Chondrocyte (in vitro differentiated cells): ENCODE measurements around the gene SMARCB1. TPM values are rescaled to one million over a fixed set of nuclear protein-coding genes. Genes with fewer than 3 reads are reported as not detected.

ENCODE experiments used
- DNase-seq: peaks from one replicate; pipeline ENCODE4 v3.0.0; 2021; ENCODE audit warnings: mixed read lengths, low spot score
- H3K27ac Mint-ChIP-seq: one replicate; pipeline ENCODE4 v1.8.0; 2021; ENCODE audit warnings: mild to moderate bottlenecking, moderate library complexity, mixed read lengths; ENCODE audit not compliant: unreplicated experiment
- H3K27me3 Mint-ChIP-seq: 2 replicates; pipeline ENCODE4 v1.8.0; 2021; ENCODE audit warnings: low read depth, mixed read lengths
- H3K36me3 Mint-ChIP-seq: 2 replicates; pipeline ENCODE4 v1.8.0; 2021; ENCODE audit warnings: low read depth, mixed read lengths
- H3K4me1 Mint-ChIP-seq: 2 replicates; pipeline ENCODE4 v1.8.0; 2021; ENCODE audit warnings: low read depth, mild to moderate bottlenecking, mixed read lengths
- H3K4me3 Mint-ChIP-seq: one replicate; pipeline ENCODE4 v1.8.0; 2021; ENCODE audit warnings: mild to moderate bottlenecking, moderate library complexity, mixed read lengths; ENCODE audit not compliant: unreplicated experiment
- H3K9me3 Mint-ChIP-seq: 2 replicates; pipeline ENCODE4 v1.8.0; 2021; ENCODE audit warnings: low read depth, mixed read lengths
- total RNA-seq: library from RNA; stranded (reverse); gene quantifications from 3 replicates; pipeline ENCODE4 v1.2.1, GENCODE V29; 2021
- TF ChIP-seq, protein P1 (sequence below): fragments of 200-600 bp; sonication (generic); IDR thresholded peaks from 2 replicates; pipeline ENCODE4 v1.5.0; 2021; ENCODE audit warnings: antibody characterized with exemption, mild to moderate bottlenecking, moderate library complexity

Gene SMARCB1
- total RNA-seq, 1 donor from 2014 or later: 102 TPM

DNA sequence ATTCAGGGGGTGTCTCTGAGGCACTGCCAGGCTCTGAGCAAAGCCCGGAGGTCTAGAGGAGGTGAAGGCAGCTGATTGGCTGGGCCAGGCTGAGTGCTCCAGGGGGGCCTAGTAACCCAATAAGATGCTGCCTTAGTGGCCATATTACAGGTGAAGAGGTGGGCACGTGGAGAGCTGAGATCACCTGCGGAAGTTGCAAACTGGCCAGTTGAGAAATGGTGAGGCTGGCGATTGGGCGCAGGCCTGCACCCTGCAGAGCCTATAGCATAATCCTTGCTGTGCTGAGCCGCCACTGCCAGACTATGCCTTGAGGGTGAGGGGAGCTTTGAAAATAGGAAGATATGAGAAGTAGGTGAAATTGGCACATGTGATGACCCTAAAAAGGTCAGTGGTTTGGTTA, 30.4 kb downstream of the SMARCB1 start:
- Mint-ChIP-seq H3K27ac (no peak overlapping the region), H3K27me3 (no peaks in the 10 kb centered on the region), H3K4me1 (peaks cover 12% of the 10 kb centered on the region), H3K36me3 (peaks cover 37% of the 10 kb centered on the region), H3K9me3 (no peaks in the 10 kb centered on the region), H3K4me3 (no peak overlapping the region)
- DNase-seq: peak; percentile 57
- TF ChIP-seq, protein P1, sequence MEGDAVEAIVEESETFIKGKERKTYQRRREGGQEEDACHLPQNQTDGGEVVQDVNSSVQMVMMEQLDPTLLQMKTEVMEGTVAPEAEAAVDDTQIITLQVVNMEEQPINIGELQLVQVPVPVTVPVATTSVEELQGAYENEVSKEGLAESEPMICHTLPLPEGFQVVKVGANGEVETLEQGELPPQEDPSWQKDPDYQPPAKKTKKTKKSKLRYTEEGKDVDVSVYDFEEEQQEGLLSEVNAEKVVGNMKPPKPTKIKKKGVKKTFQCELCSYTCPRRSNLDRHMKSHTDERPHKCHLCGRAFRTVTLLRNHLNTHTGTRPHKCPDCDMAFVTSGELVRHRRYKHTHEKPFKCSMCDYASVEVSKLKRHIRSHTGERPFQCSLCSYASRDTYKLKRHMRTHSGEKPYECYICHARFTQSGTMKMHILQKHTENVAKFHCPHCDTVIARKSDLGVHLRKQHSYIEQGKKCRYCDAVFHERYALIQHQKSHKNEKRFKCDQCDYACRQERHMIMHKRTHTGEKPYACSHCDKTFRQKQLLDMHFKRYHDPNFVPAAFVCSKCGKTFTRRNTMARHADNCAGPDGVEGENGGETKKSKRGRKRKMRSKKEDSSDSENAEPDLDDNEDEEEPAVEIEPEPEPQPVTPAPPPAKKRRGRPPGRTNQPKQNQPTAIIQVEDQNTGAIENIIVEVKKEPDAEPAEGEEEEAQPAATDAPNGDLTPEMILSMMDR: no peak

DNA sequence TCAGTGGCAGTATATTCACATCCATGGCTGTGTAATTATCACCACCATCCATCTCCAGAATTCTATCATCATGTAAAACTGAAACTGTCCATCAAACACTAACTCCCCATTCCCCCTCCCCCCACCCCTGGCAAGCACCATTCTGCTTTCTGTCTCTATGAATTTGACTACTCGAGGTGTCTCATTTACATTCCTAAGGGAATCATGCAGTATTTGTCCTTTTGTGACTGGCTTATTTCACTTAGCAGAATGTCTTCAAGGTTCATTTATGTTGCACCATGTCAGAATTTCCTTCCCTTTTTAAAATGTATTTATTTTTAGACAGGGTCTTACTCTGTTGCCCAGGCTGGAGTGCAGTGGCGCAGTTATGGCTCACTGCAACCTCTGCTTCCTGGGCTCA, 31.8 kb downstream of the SMARCB1 start:
- Mint-ChIP-seq H3K27ac (no peak overlapping the region), H3K27me3 (no peaks in the 10 kb centered on the region), H3K4me3 (no peak overlapping the region), H3K36me3 (peaks cover 40% of the 10 kb centered on the region), H3K4me1 (peaks cover 26% of the 10 kb centered on the region), H3K9me3 (no peaks in the 10 kb centered on the region)
- no peak for DNase-seq
- TF ChIP-seq, protein P1: no peak

DNA sequence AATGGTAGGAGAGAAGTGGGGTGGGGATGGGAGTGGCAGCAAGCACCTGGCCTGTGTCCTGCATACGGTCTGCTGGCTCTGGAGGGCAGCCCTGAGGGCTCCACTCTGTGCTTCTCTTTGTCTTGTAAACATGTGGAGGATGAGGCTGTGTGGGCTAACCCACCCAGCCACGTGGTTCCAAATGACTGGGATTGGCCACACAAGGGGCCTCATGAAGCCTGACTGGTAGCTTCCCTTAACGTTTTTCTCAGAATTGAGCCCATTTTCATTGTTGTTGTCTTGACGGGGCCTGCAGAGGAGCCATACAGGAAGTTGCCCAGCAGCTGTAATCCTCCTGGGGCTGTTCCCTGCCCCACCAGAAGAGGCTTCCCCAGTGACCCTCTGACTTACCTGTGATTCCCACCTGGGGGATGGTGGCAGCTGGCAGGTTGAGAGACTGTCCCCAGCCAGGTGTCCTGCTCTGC, 34.0 kb downstream of the SMARCB1 start:
- Mint-ChIP-seq H3K27me3 (no peaks in the 10 kb centered on the region), H3K9me3 (no peaks in the 10 kb centered on the region), H3K27ac (peak overlapping the region; percentile 5), H3K4me1 (peaks cover 38% of the 10 kb centered on the region), H3K36me3 (peaks cover 47% of the 10 kb centered on the region), H3K4me3 (no peak overlapping the region)
- TF ChIP-seq, protein P1: no peak
- DNase-seq: peak; percentile 48

DNA sequence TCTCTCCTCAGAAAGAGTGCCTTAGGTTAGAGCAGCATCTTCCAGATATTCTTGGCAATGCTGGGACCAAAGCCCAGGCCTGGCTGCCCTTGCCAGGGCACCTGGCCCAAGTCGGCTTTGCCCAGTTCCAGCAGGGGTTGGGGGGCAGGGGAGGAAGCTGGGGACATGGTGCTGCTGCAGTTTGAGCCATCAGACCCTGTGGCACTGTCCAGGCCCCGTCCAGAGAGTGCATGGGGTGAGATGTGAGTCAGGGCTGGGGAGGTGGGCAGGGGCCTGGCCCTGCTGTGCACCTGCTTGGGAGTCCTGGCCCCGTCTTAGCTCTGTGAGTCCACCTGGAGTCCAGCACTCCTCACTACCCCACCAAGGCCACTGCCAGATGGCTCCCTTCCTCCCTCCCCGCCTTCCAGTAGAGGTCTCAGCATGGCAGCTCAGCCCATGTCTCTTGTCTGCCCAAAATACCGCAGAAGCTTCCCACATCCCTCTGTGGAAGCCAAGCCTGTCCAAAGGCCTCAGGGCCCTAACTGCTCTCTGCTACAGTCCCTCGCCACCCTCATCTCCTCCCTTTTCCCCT, 35.4 kb downstream of the SMARCB1 start:
- TF ChIP-seq, protein P1: no peak
- Mint-ChIP-seq H3K9me3 (no peaks in the 10 kb centered on the region), H3K36me3 (peaks cover 45% of the 10 kb centered on the region), H3K27me3 (no peaks in the 10 kb centered on the region), H3K4me1 (peaks cover 49% of the 10 kb centered on the region), H3K27ac (peak overlapping the region; percentile 92), H3K4me3 (no peak overlapping the region)
- DNase-seq: peak; percentile 60

DNA sequence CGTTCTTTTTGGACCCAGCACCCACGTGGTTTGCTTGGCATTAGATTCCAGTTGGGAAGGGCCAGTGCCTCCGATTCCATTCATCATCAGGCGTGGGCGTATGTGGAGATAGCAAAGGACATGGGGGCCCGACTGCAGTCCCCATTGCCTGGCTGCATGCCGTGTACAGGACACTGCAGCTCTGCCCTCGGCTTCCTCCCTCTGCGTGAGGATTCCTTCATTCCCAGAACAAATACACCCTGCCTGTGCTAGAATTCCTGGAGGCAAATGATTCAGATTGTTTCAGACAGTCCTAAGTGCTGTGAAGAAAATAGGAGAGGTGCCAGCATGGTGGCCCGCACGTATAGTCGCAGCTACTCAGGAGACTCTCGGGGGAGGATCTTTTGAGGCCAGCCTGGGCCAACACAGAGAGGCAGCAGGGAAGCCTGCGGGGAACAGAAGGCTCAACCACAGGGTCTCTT, 36.6 kb downstream of the SMARCB1 start:
- Mint-ChIP-seq H3K27ac (peak overlapping the region; percentile 92), H3K4me3 (no peak overlapping the region), H3K36me3 (peaks cover 43% of the 10 kb centered on the region), H3K4me1 (peaks cover 53% of the 10 kb centered on the region), H3K27me3 (no peaks in the 10 kb centered on the region), H3K9me3 (no peaks in the 10 kb centered on the region)
- peak; percentile 58 for DNase-seq
- TF ChIP-seq, protein P1: no peak
